ENCODE measurements around the gene OXSR1. TPM values are rescaled to one million over a fixed set of nuclear protein-coding genes. Genes with fewer than 3 reads are reported as not detected.
A peak's percentile ranks its signal among the peaks of the same experiment; 100 is the strongest.

OXSR1 gene
- total and polyA plus RNA-seq, 2 of the 13 experiments (the other 11 are each of a cell fraction or from before 2014, with no cell fraction given): 27.4 to 32.6 TPM

DNA sequence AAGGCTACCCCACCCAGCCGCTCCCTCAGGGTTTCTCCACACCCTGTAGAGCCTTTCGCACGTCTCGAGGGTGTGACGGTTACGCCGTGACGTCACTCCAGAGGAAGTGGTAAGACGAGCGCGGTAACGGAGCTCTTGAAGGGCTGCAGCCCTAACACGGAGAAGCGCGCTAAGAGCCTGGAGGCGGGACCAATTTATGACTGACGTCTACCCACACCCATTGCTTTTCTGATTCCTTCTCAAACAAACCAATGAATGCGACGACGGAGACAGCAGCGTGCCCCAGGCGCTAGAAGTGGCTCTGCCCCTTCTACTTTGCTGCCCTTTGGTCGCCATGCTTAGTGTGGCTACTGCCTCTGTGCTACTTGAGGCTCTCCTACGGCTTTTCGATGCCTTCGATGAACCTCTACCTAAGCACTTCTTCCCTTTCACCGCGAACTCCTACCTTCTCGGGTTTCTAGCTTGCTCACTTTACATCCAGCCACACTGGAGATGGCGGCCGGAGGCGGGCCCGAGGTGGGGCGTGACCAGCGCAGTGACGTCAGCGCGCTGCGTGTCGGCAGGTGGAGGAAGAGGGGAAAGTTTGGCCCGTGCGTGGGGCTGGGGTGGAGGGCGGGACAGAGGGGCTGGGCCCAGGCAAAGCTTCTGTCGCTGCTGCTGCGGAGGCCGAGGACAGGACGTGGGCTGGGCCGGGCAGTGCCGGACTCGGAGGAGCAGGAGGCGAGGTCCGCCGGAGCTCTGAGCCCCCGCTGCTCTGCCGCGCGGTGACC lies at the start of gene OXSR1 (continued):
- TF ChIP-seq, protein P1, sequence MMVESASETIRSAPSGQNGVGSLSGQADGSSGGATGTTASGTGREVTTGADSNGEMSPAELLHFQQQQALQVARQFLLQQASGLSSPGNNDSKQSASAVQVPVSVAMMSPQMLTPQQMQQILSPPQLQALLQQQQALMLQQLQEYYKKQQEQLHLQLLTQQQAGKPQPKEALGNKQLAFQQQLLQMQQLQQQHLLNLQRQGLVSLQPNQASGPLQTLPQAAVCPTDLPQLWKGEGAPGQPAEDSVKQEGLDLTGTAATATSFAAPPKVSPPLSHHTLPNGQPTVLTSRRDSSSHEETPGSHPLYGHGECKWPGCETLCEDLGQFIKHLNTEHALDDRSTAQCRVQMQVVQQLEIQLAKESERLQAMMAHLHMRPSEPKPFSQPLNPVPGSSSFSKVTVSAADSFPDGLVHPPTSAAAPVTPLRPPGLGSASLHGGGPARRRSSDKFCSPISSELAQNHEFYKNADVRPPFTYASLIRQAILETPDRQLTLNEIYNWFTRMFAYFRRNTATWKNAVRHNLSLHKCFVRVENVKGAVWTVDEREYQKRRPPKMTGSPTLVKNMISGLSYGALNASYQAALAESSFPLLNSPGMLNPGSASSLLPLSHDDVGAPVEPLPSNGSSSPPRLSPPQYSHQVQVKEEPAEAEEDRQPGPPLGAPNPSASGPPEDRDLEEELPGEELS (CRISPR knock-in tag; IDR thresholded peaks at IDR 0.05): peak; percentile 49; the same call in 1 of the 2 replicates
- TF ChIP-seq, protein P2, sequence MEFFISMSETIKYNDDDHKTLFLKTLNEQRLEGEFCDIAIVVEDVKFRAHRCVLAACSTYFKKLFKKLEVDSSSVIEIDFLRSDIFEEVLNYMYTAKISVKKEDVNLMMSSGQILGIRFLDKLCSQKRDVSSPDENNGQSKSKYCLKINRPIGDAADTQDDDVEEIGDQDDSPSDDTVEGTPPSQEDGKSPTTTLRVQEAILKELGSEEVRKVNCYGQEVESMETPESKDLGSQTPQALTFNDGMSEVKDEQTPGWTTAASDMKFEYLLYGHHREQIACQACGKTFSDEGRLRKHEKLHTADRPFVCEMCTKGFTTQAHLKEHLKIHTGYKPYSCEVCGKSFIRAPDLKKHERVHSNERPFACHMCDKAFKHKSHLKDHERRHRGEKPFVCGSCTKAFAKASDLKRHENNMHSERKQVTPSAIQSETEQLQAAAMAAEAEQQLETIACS (CRISPR knock-in tag; IDR thresholded peaks at IDR 0.05): 0 out of 2 replicates have a peak, but pooled peaks have one; percentile 12
- TF ChIP-seq ZSCAN9 (CRISPR knock-in tag; IDR thresholded peaks at IDR 0.05; ENCODE audit: borderline replicate concordance) (peak; percentile 27; the same call in 1 of the 2 replicates), RAD51 (IDR thresholded peaks at IDR 0.05; ENCODE audit: borderline replicate concordance) (no peak), ADNP (CRISPR knock-in tag; IDR thresholded peaks at IDR 0.05) (no peak), TEAD2 (CRISPR knock-in tag; IDR thresholded peaks at IDR 0.05) (no peak), HCFC1 (IDR thresholded peaks at IDR 0.05; ENCODE audit: low read depth, low read length) (peak; percentile 54; the same call in 1 of the 2 replicates), ZFX (CRISPR knock-in tag; IDR thresholded peaks at IDR 0.05; ENCODE audit: low read depth) (peak; percentile 88), NCOA1 (CRISPR knock-in tag; IDR thresholded peaks at IDR 0.05) (peak; percentile 75; the same call in 1 of the 2 replicates), BORCS8-MEF2B (CRISPR knock-in tag; IDR thresholded peaks at IDR 0.05) (peak; percentile 77), KLF11 (CRISPR knock-in tag; IDR thresholded peaks at IDR 0.05) (peak; percentile 79; the same call in 1 of the 2 replicates)
- TF ChIP-seq, protein P3, sequence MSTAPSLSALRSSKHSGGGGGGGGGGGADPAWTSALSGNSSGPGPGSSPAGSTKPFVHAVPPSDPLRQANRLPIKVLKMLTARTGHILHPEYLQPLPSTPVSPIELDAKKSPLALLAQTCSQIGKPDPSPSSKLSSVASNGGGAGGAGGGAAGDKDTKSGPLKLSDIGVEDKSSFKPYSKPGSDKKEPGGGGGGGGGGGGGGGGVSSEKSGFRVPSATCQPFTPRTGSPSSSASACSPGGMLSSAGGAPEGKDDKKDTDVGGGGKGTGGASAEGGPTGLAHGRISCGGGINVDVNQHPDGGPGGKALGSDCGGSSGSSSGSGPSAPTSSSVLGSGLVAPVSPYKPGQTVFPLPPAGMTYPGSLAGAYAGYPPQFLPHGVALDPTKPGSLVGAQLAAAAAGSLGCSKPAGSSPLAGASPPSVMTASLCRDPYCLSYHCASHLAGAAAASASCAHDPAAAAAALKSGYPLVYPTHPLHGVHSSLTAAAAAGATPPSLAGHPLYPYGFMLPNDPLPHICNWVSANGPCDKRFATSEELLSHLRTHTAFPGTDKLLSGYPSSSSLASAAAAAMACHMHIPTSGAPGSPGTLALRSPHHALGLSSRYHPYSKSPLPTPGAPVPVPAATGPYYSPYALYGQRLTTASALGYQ (CRISPR knock-in tag; IDR thresholded peaks at IDR 0.05): 0 out of 2 replicates have a peak, but pooled peaks have one; percentile 35
- TF ChIP-seq, protein P4, sequence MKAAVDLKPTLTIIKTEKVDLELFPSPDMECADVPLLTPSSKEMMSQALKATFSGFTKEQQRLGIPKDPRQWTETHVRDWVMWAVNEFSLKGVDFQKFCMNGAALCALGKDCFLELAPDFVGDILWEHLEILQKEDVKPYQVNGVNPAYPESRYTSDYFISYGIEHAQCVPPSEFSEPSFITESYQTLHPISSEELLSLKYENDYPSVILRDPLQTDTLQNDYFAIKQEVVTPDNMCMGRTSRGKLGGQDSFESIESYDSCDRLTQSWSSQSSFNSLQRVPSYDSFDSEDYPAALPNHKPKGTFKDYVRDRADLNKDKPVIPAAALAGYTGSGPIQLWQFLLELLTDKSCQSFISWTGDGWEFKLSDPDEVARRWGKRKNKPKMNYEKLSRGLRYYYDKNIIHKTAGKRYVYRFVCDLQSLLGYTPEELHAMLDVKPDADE (CRISPR knock-in tag; IDR thresholded peaks at IDR 0.05): peak; percentile 24; the same call in 1 of the 2 replicates
- TF ChIP-seq, protein P5, sequence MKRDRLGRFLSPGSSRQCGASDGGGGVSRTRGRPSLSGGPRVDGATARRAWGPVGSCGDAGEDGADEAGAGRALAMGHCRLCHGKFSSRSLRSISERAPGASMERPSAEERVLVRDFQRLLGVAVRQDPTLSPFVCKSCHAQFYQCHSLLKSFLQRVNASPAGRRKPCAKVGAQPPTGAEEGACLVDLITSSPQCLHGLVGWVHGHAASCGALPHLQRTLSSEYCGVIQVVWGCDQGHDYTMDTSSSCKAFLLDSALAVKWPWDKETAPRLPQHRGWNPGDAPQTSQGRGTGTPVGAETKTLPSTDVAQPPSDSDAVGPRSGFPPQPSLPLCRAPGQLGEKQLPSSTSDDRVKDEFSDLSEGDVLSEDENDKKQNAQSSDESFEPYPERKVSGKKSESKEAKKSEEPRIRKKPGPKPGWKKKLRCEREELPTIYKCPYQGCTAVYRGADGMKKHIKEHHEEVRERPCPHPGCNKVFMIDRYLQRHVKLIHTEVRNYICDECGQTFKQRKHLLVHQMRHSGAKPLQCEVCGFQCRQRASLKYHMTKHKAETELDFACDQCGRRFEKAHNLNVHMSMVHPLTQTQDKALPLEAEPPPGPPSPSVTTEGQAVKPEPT (CRISPR knock-in tag; IDR thresholded peaks at IDR 0.05; ENCODE audit: low read depth): peak; percentile 66; the same call in 1 of the 2 replicates
- TF ChIP-seq, protein P6, sequence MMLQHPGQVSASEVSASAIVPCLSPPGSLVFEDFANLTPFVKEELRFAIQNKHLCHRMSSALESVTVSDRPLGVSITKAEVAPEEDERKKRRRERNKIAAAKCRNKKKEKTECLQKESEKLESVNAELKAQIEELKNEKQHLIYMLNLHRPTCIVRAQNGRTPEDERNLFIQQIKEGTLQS (CRISPR knock-in tag; IDR thresholded peaks at IDR 0.05): peak; percentile 59
- TF ChIP-seq, protein P7, sequence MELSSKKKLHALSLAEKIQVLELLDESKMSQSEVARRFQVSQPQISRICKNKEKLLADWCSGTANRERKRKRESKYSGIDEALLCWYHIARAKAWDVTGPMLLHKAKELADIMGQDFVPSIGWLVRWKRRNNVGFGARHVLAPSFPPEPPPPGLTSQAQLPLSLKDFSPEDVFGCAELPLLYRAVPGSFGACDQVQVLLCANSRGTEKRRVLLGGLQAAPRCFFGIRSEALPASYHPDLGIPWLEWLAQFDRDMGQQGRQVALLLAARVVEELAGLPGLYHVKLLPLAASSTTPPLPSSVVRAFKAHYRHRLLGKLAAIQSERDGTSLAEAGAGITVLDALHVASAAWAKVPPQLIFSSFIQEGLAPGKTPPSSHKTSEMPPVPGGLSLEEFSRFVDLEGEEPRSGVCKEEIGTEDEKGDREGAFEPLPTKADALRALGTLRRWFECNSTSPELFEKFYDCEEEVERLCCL (CRISPR knock-in tag; IDR thresholded peaks at IDR 0.05; ENCODE audit: borderline replicate concordance): peak; percentile 52; the same call in 1 of the 2 replicates
